T-helper 1 cell treated with Interleukin-12 subunit alpha and Interleukin-12 subunit beta and Interleukin-4 antibody, amounts not matched to agents 30 ng/mL and 1 ng/mL, for 36 hours (primary cell): ENCODE measurements around the gene SUCLG2. TPM values are rescaled to one million over a fixed set of nuclear protein-coding genes. Genes with fewer than 3 reads are reported as not detected.

Experiments
- intact Hi-C: fragments of 100-400 bp; cut with micrococcal nuclease; formaldehyde crosslinking; loops from one replicate; pipeline ENCODE4 v1.15.1; 2024
- total RNA-seq: library from RNA; stranded (reverse); gene quantifications from 2 replicates; pipeline ENCODE4 v1.2.3, GENCODE V29; 2022

The SUCLG2 gene
- total RNA-seq, 1 donor from 2014 or later, result 36.4 TPM

- intact Hi-C loops, result no loop called here
Observed at GRCh38 chr3:67329358-67329757, 325.1 kb downstream of the SUCLG2 start.

- intact Hi-C loops, result no loop called here
Observed at GRCh38 chr3:67327582-67327981, 326.8 kb downstream of the SUCLG2 start.

GRCh38 chr3:67325231-67325630 is 329.2 kb downstream of the SUCLG2 start:
- intact Hi-C loops, result no loop called here
